SK-N-SH (cell line): ENCODE results near the gene CRLF2. TPM values are rescaled to one million over a fixed set of nuclear protein-coding genes. Genes with fewer than 3 reads are reported as not detected.

Experiments used
- CTCF ChIA-PET: fragments of 300-600, 350-600 bp; formaldehyde crosslinking; extraction: SDS; loops from one replicate; lab custom pipeline; 2021; lab: Yijun Ruan, JAX
- POLR2A ChIA-PET: fragments of 350-600 bp; sonication (Branson Sonifier 250); formaldehyde crosslinking; extraction: SDS; loops from one replicate; lab custom pipeline; 2020; ENCODE audit warnings: antibody characterized with exemption, inconsistent platforms; lab: Yijun Ruan, JAX
- DNase-seq: peaks from one replicate; pipeline ENCODE4 v3.0.0; 2012
- H2AFZ ChIP-seq: fragments of 200-600 bp; sonication (generic); 2 replicates; pipeline ENCODE4 v1.8.1; 2016; ENCODE audit warnings: antibody characterized with exemption, mild to moderate bottlenecking, low read depth
- H3F3A ChIP-seq: fragments of 200-600 bp; sonication (generic); replicated peaks from 2 replicates; pipeline ENCODE3; 2016; ENCODE audit warnings: antibody characterized with exemption, mild to moderate bottlenecking; ENCODE audit not compliant: insufficient read depth
- H3K27ac ChIP-seq, 2 experiments: fragments of 200-500 bp in 1 of 2; fragments of 200-600 bp in 1 of 2; sonication (Bioruptor generic) in 1 of 2; sonication (generic), shearing (Covaris generic) in 1 of 2; 2 replicates each; pipeline versions ENCODE4 v1.5.1 to v1.6.1; 2014 to 2016; ENCODE audit warnings: low read depth in 2 of 2, inconsistent platforms in 1 of 2, low read length in 1 of 2, mild to moderate bottlenecking in 1 of 2, mixed read lengths in 1 of 2
- H3K27me3 ChIP-seq: fragments of 200-600 bp; sonication (generic), shearing (Covaris generic); 2 replicates; pipeline ENCODE4 v1.6.1; 2016; ENCODE audit warnings: mixed run types; ENCODE audit not compliant: insufficient read depth
- H3K36me3 ChIP-seq, 2 experiments: fragments of 200-500 bp in 1 of 2; fragments of 200-600 bp in 1 of 2; sonication (Bioruptor generic) in 1 of 2; sonication (generic) in 1 of 2; replicated peaks in 1 of 2; 2 replicates each; pipeline versions ENCODE3 to v1.5.1; 2014 to 2016; ENCODE audit warnings: low read length in 1 of 2, mild to moderate bottlenecking in 1 of 2; ENCODE audit not compliant: insufficient read depth in 2 of 2, control insufficient read depth in 1 of 2
- H3K4me1 ChIP-seq, 2 experiments: fragments of 200-500 bp in 1 of 2; fragments of 200-600 bp in 1 of 2; sonication (Bioruptor generic) in 1 of 2; sonication (generic), shearing (Covaris generic) in 1 of 2; 2 replicates each; pipeline versions ENCODE4 v1.5.1 to v1.6.1; 2014 to 2016; ENCODE audit warnings: low read depth in 1 of 2, low read length in 1 of 2, mixed run types in 1 of 2; ENCODE audit not compliant: insufficient read depth in 2 of 2, control insufficient read depth in 1 of 2
- H3K4me2 ChIP-seq: fragments of 200-600 bp; sonication (generic), shearing (Covaris generic); 2 replicates; pipeline ENCODE4 v1.6.1; 2017; ENCODE audit warnings: mixed run types
- H3K4me3 ChIP-seq, 2 experiments: fragments of 200-500 bp in 1 of 2; fragments of 200-600 bp in 1 of 2; sonication (Bioruptor generic) in 1 of 2; sonication (generic), shearing (Covaris generic) in 1 of 2; 2 replicates each; pipeline versions ENCODE4 v1.5.1 to v1.8.1; 2014 to 2016; ENCODE audit warnings: low read depth in 2 of 2, inconsistent platforms in 1 of 2, low read length in 1 of 2, mild to moderate bottlenecking in 1 of 2, mixed read lengths in 1 of 2, moderate library complexity in 1 of 2
- H3K79me2 ChIP-seq: fragments of 200-600 bp; sonication (generic); 2 replicates; pipeline ENCODE4 v1.8.1; 2017; ENCODE audit warnings: mild to moderate bottlenecking; ENCODE audit not compliant: insufficient read depth
- H3K9ac ChIP-seq: fragments of 200-600 bp; sonication (generic); 2 replicates; pipeline ENCODE4 v1.6.1; 2017; ENCODE audit warnings: mixed run types
- H3K9me2 ChIP-seq: fragments of 200-600 bp; sonication (generic); 2 replicates; pipeline ENCODE4 v1.6.1; 2017; ENCODE audit warnings: mixed run types
- H3K9me3 ChIP-seq: fragments of 200-600 bp; sonication (generic); 2 replicates; pipeline ENCODE4 v1.6.1; 2017; ENCODE audit warnings: mixed run types, mild to moderate bottlenecking, moderate library complexity
- H4K20me1 ChIP-seq: fragments of 200-600 bp; sonication (generic); 2 replicates; pipeline ENCODE4 v1.6.1; 2017; ENCODE audit warnings: mild to moderate bottlenecking, mixed run types; ENCODE audit not compliant: insufficient read depth
- FOSL2 ChIP-seq: IDR thresholded peaks from 2 replicates; pipeline ENCODE4 v1.4.0; 2012; ENCODE audit warnings: low read depth, mild to moderate bottlenecking, moderate library complexity, borderline replicate concordance
- FOXJ3 ChIP-seq: sonication (generic); formaldehyde crosslinking; IDR thresholded peaks from 2 replicates; pipeline ENCODE4 v1.5.1; 2020; ENCODE audit warnings: mild to moderate bottlenecking, missing genetic modification reagents
- FOXM1 ChIP-seq: IDR thresholded peaks from 2 replicates; pipeline ENCODE4 v1.4.0; 2012; ENCODE audit warnings: low read depth, mild to moderate bottlenecking
- GATA2 ChIP-seq: sonication (generic); formaldehyde crosslinking; IDR thresholded peaks from 2 replicates; pipeline ENCODE4 v1.5.0; 2020; ENCODE audit warnings: mild to moderate bottlenecking, missing genetic modification reagents
- MXI1 ChIP-seq: IDR thresholded peaks from 2 replicates; pipeline ENCODE4 v1.6.1; 2012; ENCODE audit warnings: mild to moderate bottlenecking, low read depth, low read length, improper control_type of control experiment
- NFIC ChIP-seq: IDR thresholded peaks from 2 replicates; pipeline ENCODE4 v1.4.0; 2012; ENCODE audit warnings: borderline replicate concordance
- NRF1 ChIP-seq: IDR thresholded peaks from 2 replicates; pipeline ENCODE4 v1.6.1; 2012; ENCODE audit warnings: low read depth, mild to moderate bottlenecking, low read length
- RAD21 ChIP-seq: IDR thresholded peaks from 2 replicates; pipeline ENCODE4 v1.6.1; 2012; ENCODE audit warnings: mild to moderate bottlenecking, low read length
- RCOR1 ChIP-seq: fragments of 150-350 bp; IDR thresholded peaks from 2 replicates; pipeline ENCODE4 v1.6.1; 2017; ENCODE audit warnings: antibody characterized with exemption, low read length
- RXRA ChIP-seq: IDR thresholded peaks from 2 replicates; pipeline ENCODE4 v1.4.0; 2012; ENCODE audit warnings: low read depth, mild to moderate bottlenecking, borderline replicate concordance
- SIN3A ChIP-seq: IDR thresholded peaks from 2 replicates; pipeline ENCODE4 v1.6.1; 2012; ENCODE audit warnings: low read depth, mild to moderate bottlenecking, low read length, moderate library complexity, borderline replicate concordance
- SMC3 ChIP-seq: IDR thresholded peaks from 2 replicates; pipeline ENCODE4 v1.6.1; 2012; ENCODE audit warnings: low read depth, low read length, improper control_type of control experiment
- TAF1 ChIP-seq: IDR thresholded peaks from 2 replicates; pipeline ENCODE4 v1.6.1; 2012; ENCODE audit warnings: low read depth, mild to moderate bottlenecking, low read length, moderate library complexity, borderline replicate concordance
- TCF12 ChIP-seq: IDR thresholded peaks from 2 replicates; pipeline ENCODE4 v1.4.0; 2012
- YY1 ChIP-seq: IDR thresholded peaks from 2 replicates; pipeline ENCODE4 v1.4.0; 2012; ENCODE audit warnings: low read depth, mild to moderate bottlenecking
- WGBS: methylation state at CpG from one replicate; pipeline ENCODE4 v1.1.6; 2017; ENCODE audit warnings: low lambda C conversion rate; 5-methylcytosine and 5-hydroxymethylcytosine counted together
- polyA plus RNA-seq, 3 experiments: library from polyadenylated mRNA; depleted of rRNA; stranded (reverse); fragments of >200 nt; gene quantifications; 2 replicates each; pipeline ENCODE4 v1.2.3, GENCODE V29; 2012
- TF ChIP-seq, protein P1 (sequence below): fragments of 150-350 bp; IDR thresholded peaks from 2 replicates; pipeline ENCODE4 v1.6.1; 2016; ENCODE audit warnings: mild to moderate bottlenecking, low read depth, low read length
- TF ChIP-seq, protein P2 (sequence below): fragments of 150-350 bp; IDR thresholded peaks from 2 replicates; pipeline ENCODE4 v1.6.1; 2017; ENCODE audit warnings: antibody characterized with exemption, low read length, low read depth, borderline replicate concordance
- TF ChIP-seq, protein P3 (sequence below): fragments of 200-600 bp; sonication (generic); IDR thresholded peaks from 2 replicates; pipeline ENCODE4 v1.6.1; 2017; ENCODE audit warnings: antibody characterized with exemption, mild to moderate bottlenecking, moderate library complexity

The CRLF2 gene
- polyA plus RNA-seq, 1 of the 3 experiments (the other 2 are of a cell fraction), result not detected

DNA sequence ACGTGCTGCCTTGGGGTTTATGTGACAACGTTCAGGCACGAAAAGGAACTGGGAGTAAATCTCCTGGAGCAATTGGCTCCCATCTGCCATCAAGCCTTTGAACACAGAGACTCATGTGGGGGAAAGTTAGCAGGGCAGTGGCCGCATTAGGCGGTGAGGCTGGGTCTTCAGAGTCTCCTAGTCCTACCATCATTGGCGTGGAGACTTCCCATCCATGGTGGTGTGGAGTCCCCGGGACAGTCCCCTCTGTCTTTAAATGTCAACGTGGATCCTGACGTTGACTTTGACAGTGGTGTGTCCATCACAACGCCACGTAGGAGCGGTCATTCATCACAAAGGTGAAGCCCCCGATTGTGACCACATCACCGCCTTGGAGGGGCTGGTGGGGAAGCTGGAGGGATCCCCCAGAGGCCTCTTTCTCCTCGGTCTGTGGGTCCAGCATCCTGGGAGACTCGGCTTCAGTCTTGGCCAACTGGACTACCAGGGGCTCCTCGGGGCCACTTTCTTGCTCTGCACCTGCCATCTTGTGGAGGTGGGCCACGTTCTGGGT lies 21.8 kb downstream of the CRLF2 start:
- Histone ChIP-seq H2AFZ (no peak overlapping the region), H3K9me2 (no peaks in the 10 kb centered on the region), H3K9me3 (no peaks in the 10 kb centered on the region), H3K27me3 (peaks cover 15% of the 10 kb centered on the region; the same call in 1 of the 2 replicates), H3K4me1 (no peaks in the 10 kb centered on the region), H3K4me2 (no peak overlapping the region), H3K79me2 (no peaks in the 10 kb centered on the region), H3F3A (no peaks in the 10 kb centered on the region), H3K36me3 (no peaks in the 10 kb centered on the region), H4K20me1 (no peaks in the 10 kb centered on the region), H3K9ac (no peak overlapping the region), H3K4me3 (no peak overlapping the region), H3K27ac (no peak overlapping the region)
- WGBS, result 15% methylated on average over 13 of the region's 18 CpGs
- TF ChIP-seq GATA2 (CRISPR knock-in tag) (no peak), FOSL2 (no peak)
- TF ChIP-seq, protein P1, sequence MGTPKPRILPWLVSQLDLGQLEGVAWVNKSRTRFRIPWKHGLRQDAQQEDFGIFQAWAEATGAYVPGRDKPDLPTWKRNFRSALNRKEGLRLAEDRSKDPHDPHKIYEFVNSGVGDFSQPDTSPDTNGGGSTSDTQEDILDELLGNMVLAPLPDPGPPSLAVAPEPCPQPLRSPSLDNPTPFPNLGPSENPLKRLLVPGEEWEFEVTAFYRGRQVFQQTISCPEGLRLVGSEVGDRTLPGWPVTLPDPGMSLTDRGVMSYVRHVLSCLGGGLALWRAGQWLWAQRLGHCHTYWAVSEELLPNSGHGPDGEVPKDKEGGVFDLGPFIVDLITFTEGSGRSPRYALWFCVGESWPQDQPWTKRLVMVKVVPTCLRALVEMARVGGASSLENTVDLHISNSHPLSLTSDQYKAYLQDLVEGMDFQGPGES, result no peak
- ChIA-PET POLR2A (no interaction called here), CTCF (no interaction called here)
- no peak for DNase-seq

DNA sequence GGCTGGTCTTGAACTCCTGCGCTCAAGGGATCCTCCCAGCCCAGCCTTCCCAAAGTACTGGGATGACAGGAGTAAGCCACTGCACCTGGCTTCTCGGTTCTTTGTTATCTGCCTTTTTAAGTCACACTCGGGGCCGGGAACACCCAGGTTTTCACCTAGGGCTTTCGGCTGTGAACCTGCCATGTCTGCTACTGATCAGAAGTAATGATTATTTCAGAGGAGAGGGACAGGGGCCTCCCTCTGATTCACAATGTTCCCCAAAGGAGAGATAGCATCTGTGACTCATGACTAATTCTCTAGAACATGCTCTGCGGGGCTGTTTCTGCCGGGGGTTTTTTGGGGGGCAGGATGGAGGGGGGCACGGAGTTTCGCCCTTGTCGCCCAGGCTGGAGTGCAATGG lies 26.9 kb downstream of the CRLF2 start:
- WGBS, result 15% methylated on average over 5 of the region's 10 CpGs
- H3K9ac ChIP-seq, result no peak overlapping the region
- no peaks in the 10 kb centered on the region for H3K79me2 ChIP-seq
- H3F3A ChIP-seq, result no peaks in the 10 kb centered on the region
- no peaks in the 10 kb centered on the region for H3K9me2 ChIP-seq
- ChIA-PET CTCF (no interaction called here), POLR2A (no interaction called here)
- H3K27ac ChIP-seq, result no peak overlapping the region
- TF ChIP-seq SIN3A (no peak), RAD21 (no peak), FOXJ3 (no peak), YY1 (no peak), TAF1 (no peak)
- no peak overlapping the region for H3K4me2 ChIP-seq
- no peaks in the 10 kb centered on the region for H3K4me1 ChIP-seq
- H3K9me3 ChIP-seq, result no peaks in the 10 kb centered on the region
- H4K20me1 ChIP-seq, result no peaks in the 10 kb centered on the region
- H3K36me3 ChIP-seq, result no peaks in the 10 kb centered on the region
- H2AFZ ChIP-seq, result no peak overlapping the region
- H3K27me3 ChIP-seq, result peaks cover 22% of the 10 kb centered on the region; the same call in 1 of the 2 replicates
- DNase-seq, result no peak
- no peak overlapping the region for H3K4me3 ChIP-seq

DNA sequence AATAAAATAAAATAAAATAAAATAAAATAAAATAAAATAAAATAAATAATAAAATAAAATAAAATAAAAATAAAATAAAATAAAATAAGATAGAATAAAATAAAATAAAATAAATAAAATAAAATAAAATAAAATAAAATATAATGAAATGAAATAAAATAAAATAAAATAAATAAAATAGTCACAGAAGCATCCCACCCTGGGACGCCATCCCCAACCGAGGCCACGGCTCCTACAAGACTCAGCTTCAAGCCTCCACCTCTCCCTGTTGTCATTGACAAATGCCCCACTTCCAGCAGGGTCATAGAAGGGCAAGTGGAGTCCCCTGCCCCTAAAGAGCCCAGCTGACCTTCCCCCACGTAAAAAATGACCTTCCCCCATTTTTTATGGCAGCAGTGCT lies 30.2 kb downstream of the CRLF2 start:
- Histone ChIP-seq H3K9ac (no peak overlapping the region), H3F3A (no peaks in the 10 kb centered on the region), H3K36me3 (no peaks in the 10 kb centered on the region), H4K20me1 (no peaks in the 10 kb centered on the region), H3K4me3 (no peak overlapping the region), H3K9me3 (no peaks in the 10 kb centered on the region), H3K4me2 (no peak overlapping the region), H3K27me3 (peaks cover 14% of the 10 kb centered on the region; the same call in 1 of the 2 replicates), H3K27ac (no peak overlapping the region), H2AFZ (no peak overlapping the region), H3K79me2 (no peaks in the 10 kb centered on the region), H3K4me1 (no peaks in the 10 kb centered on the region), H3K9me2 (no peaks in the 10 kb centered on the region)
- CTCF ChIA-PET, result no interaction called here
- DNase-seq, result no peak
- 11% methylated on average over 4 of the region's 4 CpGs for WGBS
- POLR2A ChIA-PET, result no interaction called here
- TF ChIP-seq MXI1, result no peak
- no peak for TF ChIP-seq RXRA
- no peak for TF ChIP-seq NFIC
- no peak for TF ChIP-seq FOXM1
- no peak for TF ChIP-seq SMC3
- TF ChIP-seq RCOR1, result no peak
- TF ChIP-seq, protein P1, result no peak
- TF ChIP-seq NRF1, result no peak
- TF ChIP-seq, protein P2, sequence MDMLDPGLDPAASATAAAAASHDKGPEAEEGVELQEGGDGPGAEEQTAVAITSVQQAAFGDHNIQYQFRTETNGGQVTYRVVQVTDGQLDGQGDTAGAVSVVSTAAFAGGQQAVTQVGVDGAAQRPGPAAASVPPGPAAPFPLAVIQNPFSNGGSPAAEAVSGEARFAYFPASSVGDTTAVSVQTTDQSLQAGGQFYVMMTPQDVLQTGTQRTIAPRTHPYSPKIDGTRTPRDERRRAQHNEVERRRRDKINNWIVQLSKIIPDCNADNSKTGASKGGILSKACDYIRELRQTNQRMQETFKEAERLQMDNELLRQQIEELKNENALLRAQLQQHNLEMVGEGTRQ, result no peak
- no peak for TF ChIP-seq GATA2 (CRISPR knock-in tag)
- TF ChIP-seq TCF12, result no peak
- TF ChIP-seq, protein P3, sequence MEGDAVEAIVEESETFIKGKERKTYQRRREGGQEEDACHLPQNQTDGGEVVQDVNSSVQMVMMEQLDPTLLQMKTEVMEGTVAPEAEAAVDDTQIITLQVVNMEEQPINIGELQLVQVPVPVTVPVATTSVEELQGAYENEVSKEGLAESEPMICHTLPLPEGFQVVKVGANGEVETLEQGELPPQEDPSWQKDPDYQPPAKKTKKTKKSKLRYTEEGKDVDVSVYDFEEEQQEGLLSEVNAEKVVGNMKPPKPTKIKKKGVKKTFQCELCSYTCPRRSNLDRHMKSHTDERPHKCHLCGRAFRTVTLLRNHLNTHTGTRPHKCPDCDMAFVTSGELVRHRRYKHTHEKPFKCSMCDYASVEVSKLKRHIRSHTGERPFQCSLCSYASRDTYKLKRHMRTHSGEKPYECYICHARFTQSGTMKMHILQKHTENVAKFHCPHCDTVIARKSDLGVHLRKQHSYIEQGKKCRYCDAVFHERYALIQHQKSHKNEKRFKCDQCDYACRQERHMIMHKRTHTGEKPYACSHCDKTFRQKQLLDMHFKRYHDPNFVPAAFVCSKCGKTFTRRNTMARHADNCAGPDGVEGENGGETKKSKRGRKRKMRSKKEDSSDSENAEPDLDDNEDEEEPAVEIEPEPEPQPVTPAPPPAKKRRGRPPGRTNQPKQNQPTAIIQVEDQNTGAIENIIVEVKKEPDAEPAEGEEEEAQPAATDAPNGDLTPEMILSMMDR, result no peak
